GM18498 (cell line): Measurements from ENCODE around the gene FCGR3A.

Experiments
- ATAC-seq: cut with Tn5 transposase; IDR thresholded peaks from one replicate; pipeline ENCODE4 v1.9.1; 2021; ENCODE audit warnings: mild to moderate bottlenecking, moderate library complexity; ENCODE audit not compliant: unreplicated experiment

FCGR3A gene

DNA sequence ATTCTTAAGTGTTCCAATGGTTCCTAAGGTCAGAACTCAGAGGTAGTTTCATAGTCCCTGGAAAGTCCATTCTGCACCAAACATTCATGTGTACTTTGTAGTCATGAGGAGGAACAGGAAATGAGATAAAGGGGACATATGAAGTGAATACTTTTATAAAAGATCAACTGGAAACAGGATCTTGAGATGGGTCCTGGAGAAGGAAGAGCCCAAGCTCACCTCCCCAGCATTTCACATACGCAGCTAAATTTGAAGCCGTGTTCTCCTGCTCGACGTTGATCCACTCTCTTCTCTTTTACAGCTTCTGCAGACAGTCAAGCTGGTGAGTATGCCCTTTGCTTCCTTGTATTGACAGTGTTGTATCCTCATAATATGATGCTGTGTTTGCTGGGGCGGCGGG, 43.9 kb downstream of the FCGR3A start:
- no peak for ATAC-seq

DNA sequence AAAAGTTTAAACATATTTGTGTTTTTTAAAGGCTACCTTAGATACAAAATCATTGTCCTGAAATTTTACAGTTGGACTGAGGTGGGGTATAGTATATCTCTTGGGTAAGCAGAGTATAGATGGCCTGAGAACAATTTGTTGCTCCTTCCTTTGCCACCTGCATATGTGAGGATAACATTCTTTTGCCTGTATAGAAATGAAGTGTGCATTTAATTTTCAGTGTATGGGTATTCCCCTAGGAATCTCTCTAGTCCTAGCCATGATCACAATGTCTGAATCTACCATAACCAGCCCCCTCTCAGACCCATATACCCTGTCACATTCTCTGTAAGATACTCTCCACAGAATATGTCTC, 46.2 kb downstream of the FCGR3A start:
- no peak for ATAC-seq

DNA sequence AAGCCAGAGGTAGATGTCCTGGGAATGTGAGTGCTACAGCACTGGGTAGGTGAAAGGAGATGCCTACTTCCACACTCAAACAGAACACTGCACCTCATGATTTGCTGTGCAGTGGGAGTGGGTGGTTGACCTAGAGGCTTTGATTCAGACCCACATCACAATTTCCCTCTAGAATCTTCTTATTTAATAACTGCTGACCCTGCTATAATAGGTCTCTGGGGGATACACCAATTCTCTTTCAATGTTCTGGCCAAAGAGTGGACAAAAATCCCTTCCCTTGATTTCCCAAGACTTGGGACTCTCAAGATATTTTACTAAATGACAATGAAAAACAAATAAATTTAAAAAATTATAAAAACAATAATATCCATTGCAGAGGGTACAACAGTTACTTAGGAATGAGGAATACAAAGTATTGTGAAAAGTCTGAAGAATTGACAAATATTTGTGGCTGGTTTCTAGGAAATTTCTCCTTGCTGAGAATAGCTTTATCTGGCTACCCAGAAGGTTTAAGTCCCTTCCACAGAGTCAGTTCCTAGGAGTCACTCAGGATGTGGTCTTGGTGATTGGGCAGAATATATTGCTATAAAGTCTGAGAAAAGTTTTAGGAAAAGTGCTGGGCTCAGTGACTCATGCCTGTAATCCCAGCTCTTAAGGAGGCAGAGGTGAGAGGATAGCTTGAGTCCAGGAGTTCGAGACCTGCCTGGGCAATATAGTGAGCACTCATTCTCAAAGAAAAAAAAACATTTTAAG, 46.8 kb downstream of the FCGR3A start:
- no peak for ATAC-seq

DNA sequence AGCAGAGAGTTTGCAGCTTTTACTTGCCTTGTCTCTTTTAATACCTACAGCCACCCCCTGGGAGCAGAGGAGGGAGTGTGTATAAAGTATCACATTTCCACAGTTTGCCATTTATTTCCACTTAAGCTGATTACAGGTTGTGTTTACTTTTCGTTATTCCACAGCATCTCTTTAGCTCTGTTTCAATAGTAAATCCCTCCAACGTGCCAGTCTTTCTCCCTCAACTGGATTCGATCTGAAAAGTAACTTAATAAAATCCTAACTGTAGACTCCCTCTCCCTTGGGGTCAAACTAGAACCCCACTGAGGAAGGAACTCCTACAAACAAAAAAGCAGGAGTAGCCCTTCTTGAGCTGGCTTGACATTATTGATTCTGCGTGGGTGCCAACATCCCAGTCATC, 47.4 kb downstream of the FCGR3A start:
- ATAC-seq = no peak

DNA sequence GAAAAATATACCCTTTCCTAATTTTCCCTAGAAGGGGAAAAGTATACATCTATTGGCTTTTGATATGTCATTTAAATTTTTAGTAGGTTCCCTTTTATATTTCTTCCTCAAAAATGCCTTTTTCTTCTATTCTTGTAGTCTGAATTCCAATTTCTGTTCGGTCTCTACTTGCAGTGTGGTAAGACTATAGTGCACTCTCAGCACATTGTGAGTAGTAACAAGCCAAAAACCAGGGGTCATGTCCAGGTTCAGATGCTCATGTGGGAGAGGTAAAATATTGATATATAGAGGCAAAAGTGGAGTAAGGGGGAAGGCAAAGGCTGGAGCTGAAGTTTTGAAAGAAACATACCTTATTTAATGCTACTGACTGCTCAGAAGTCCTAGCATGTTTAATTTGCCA, 48.4 kb downstream of the FCGR3A start:
- ATAC-seq = no peak

DNA sequence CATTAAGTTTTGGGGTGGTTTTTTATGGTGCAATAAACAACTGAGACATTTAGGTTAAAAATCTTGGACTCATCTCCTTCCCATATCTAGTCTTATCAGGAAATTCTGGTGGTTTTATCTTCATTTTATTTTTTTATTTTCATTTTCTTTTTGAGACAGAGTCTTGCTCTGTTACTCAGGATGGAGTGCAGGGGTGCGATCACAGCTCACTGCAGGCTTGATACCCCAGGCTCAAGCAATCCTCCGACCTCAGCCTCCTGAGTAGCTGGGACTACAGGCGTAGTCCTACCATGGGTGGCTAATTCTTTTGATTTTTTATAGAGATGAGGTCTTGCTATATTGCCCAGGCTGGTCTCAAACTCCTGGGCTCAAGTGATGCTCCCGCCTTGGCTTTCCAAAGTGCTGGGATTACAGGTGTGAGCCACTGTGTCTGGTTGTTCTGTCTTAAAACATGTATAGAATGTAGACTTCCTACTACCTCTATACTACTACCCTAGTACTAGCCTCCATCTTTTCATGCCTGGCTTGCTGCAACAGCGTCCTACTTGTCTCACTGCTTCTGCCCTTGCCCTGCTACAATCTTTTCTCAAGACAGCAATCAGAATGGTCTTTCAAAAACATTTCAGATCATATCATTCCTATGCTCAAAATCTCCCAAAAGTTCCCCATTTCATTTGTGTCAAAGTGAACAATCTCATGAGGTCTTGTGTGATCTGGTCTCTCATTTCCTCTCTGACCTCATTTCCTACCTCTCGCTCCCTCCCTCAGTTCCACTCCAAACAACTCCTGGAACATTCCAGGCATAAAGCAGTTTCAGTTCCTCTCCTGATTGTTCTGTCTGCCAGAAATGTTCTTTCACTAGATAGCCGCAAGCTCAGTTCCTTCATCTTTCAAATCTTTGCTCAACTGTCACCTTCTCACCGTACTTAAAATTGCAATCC, 50.2 kb downstream of the FCGR3A start:
- ATAC-seq = no peak

DNA sequence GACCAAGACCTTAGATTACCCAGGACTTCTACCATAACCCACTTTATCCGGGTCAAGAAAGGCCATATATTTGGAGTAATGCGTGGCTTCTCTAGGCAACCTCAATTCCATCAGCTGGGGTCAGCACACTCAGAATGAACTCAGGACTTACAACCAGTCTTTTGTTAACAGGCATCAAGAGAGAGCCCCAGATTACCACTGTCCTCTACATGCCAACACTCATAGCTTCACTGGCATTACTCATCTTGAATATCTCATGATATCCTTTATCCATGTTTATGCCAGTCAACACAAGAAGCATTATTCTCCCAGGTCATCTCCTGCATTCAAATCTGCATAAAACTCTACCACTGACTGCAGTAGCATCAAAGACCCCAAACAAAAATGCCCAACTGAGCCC, 51.0 kb downstream of the FCGR3A start:
- no peak for ATAC-seq

DNA sequence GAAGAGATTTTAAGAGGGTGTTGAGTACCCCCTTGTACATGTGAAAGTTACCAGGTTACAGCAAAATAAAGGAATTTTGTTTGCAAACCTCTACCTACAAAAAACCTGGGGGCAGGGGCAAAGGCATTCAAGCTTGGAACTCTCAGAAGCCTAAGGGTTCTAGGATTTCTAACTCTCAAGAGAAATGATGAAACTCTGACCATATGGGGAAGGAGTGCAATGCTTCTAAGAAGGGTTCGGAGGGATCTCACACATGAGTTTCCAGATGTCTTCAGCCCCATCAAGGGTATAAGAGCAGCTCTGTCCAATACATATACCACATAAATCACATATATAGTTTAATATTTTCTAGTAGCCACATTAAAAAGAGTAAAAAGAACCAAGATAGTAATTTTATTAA, 51.7 kb downstream of the FCGR3A start:
- no peak for ATAC-seq

DNA sequence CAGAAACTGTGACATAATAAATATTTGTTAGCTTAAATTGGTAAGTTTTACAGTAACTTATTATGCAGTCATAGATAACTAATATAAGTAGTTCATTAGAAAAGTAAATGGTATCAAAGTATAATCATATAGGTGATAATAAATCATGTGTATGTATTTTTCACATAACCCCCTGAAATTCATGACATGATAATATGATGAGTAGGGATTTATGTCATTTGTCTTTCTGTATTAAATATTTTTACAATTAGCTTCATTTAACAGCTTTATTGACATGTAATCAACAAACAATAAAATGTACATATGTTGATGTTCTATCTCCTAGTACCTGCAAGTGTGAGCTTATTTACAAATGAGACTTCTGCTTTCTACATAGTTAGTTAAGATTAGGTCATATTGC, 54.1 kb downstream of the FCGR3A start:
- no peak for ATAC-seq

DNA sequence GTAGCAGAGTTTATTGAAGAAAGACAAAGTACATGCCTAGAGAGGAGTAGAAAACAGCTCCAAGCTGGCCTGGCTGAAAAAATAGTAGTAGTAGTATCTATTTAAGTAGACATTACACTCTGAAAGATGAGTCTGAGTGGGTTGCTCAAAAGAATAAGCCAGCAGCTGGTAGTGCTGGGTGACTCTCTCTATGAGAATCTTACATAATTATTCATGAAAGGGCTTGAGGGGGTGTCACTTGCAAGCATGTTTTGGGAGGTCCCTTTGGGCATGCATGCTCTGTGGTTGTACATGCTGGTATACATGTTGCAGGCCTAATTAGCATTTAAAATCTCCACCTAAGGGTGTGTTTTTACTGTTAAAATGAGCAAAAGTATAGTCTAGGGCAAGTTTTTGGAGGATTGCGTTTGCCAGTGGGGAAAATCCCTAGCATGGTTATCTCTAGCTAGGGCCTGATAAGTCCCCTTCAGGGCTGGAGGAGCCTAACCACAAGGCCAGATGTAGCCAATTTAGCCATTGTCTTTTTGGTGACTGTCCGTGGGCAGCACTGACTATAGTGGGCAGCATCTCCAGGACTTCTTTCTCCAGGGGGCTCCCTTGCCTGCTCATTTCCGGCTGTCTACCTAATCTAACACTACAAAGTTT, 55.4 kb downstream of the FCGR3A start:
- ATAC-seq = no peak

DNA sequence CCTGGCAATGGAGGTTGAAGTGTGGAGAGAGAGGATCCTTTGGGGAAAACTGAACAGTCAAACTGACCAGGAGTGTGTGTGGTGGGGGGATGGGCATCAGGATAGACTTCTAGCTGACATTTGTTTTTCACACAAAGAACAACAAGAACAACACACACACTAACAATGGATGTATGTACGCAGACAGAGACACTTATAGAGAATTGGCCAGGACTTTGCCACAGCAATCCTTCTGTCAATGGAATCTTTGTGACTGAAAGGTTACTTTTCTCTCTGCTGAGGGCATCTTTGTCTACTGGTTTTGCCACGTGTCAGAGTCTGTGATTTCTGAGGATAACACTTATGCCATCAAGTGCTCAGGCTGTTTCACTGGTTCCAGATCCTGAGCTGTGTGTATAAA, 56.8 kb downstream of the FCGR3A start:
- ATAC-seq = no peak
